GM23338 (cell line): Measurements from ENCODE around the gene NR2E3. TPM values are rescaled to one million over a fixed set of nuclear protein-coding genes. Genes with fewer than 3 reads are reported as not detected.

Experiments
- ATAC-seq: fragments of 200-7000 bp; cut with Tn5 transposase; 3 replicates; pipeline ENCODE4 v1.9.1; 2020
- DNase-seq: peaks from one replicate; pipeline ENCODE4 v3.0.0-alpha.2; 2015; ENCODE audit warnings: low spot score
- H2AFZ ChIP-seq: fragments of 200-600 bp; sonication (generic); 2 replicates; pipeline ENCODE4 v1.8.0; 2016; ENCODE audit warnings: antibody characterized with exemption, mild to moderate bottlenecking, moderate library complexity
- H3F3A ChIP-seq: fragments of 200-600 bp; sonication (generic); replicated peaks from 2 replicates; pipeline ENCODE4 v1.8.0; 2017; ENCODE audit warnings: antibody characterized with exemption, mixed run types, low read depth
- H3K27ac ChIP-seq: fragments of 200-600 bp; sonication (generic); 2 replicates; pipeline ENCODE4 v1.6.1; 2016; ENCODE audit warnings: low read depth
- H3K27me3 ChIP-seq: fragments of 200-600 bp; sonication (generic); 2 replicates; pipeline ENCODE4 v1.8.0; 2016; ENCODE audit warnings: mild to moderate bottlenecking, mixed run types, moderate library complexity; ENCODE audit not compliant: insufficient read depth
- H3K36me3 ChIP-seq: fragments of 200-600 bp; sonication (generic); 2 replicates; pipeline ENCODE4 v1.8.0; 2016; ENCODE audit warnings: mild to moderate bottlenecking; ENCODE audit not compliant: insufficient read depth
- H3K4me1 ChIP-seq: fragments of 200-600 bp; sonication (generic); 2 replicates; pipeline ENCODE4 v1.8.0; 2016; ENCODE audit warnings: mild to moderate bottlenecking, moderate library complexity; ENCODE audit not compliant: insufficient read depth
- H3K4me2 ChIP-seq: fragments of 200-600 bp; sonication (generic); 2 replicates; pipeline ENCODE4 v1.7.1; 2017; ENCODE audit warnings: mixed run types
- H3K4me3 ChIP-seq: fragments of 200-600 bp; sonication (generic); 2 replicates; pipeline ENCODE4 v1.6.1; 2016; ENCODE audit warnings: mixed run types
- H3K79me2 ChIP-seq: fragments of 200-600 bp; sonication (generic); replicated peaks from 2 replicates; pipeline ENCODE4 v1.8.0; 2017; ENCODE audit warnings: mild to moderate bottlenecking; ENCODE audit not compliant: insufficient read depth
- H3K9me2 ChIP-seq: fragments of 200-600 bp; sonication (generic); 2 replicates; pipeline ENCODE4 v1.8.0; 2017; ENCODE audit not compliant: insufficient read depth
- H4K20me1 ChIP-seq: fragments of 200-600 bp; sonication (generic); replicated peaks from 2 replicates; pipeline ENCODE4 v1.8.0; 2017; ENCODE audit warnings: mild to moderate bottlenecking; ENCODE audit not compliant: insufficient read depth
- H3K27ac Mint-ChIP-seq: 2 replicates; pipeline ENCODE4 v1.8.0; 2020; ENCODE audit warnings: inconsistent platforms, mild to moderate bottlenecking, moderate library complexity, mixed read lengths
- H3K27me3 Mint-ChIP-seq: 3 replicates; pipeline ENCODE4 v1.8.0; 2022; ENCODE audit warnings: low read depth, mild to moderate bottlenecking, moderate library complexity, mixed read lengths, inconsistent platforms; ENCODE audit not compliant: insufficient read depth, poor library complexity
- H3K36me3 Mint-ChIP-seq: 3 replicates; pipeline ENCODE4 v1.8.0; 2021; ENCODE audit warnings: low read depth, mild to moderate bottlenecking, inconsistent platforms, moderate library complexity, mixed read lengths
- H3K4me1 Mint-ChIP-seq: 3 replicates; pipeline ENCODE4 v1.8.0; 2020; ENCODE audit warnings: mild to moderate bottlenecking, inconsistent platforms, mixed read lengths
- H3K4me3 Mint-ChIP-seq: 3 replicates; pipeline ENCODE4 v1.8.0; 2021; ENCODE audit warnings: moderate library complexity, mild to moderate bottlenecking, inconsistent platforms, mixed read lengths
- H3K9me3 Mint-ChIP-seq: 3 replicates; pipeline ENCODE4 v1.8.0; 2020; ENCODE audit warnings: moderate library complexity, mild to moderate bottlenecking, inconsistent platforms, mixed read lengths
- CREB1 ChIP-seq: fragments of 250-450 bp; sonication (Bioruptor Pico); IDR thresholded peaks from 2 replicates; pipeline ENCODE4 v1.5.0; 2020; ENCODE audit warnings: low read depth, mild to moderate bottlenecking, moderate library complexity
- EZH2 ChIP-seq: fragments of 200-600 bp; sonication (generic); IDR thresholded peaks from one replicate; pipeline ENCODE4 v1.8.0; 2017; ENCODE audit warnings: antibody characterized with exemption, mild to moderate bottlenecking, low read depth; ENCODE audit not compliant: unreplicated experiment
- EZH2phosphoT487 ChIP-seq: fragments of 200-600 bp; sonication (generic); IDR thresholded peaks from one replicate; pipeline ENCODE4 v1.8.1; 2018; ENCODE audit warnings: antibody characterized with exemption; ENCODE audit not compliant: unreplicated experiment
- JUNB ChIP-seq: IDR thresholded peaks from one replicate; pipeline ENCODE4 v1.6.1; 2016; ENCODE audit warnings: antibody characterized with exemption; ENCODE audit not compliant: unreplicated experiment
- NANOG ChIP-seq: IDR thresholded peaks from 2 replicates; pipeline ENCODE4 v1.6.1; 2016; ENCODE audit warnings: antibody characterized with exemption, borderline replicate concordance
- POLR2AphosphoS5 ChIP-seq: IDR thresholded peaks from 2 replicates; pipeline ENCODE4 v1.6.1; 2016; ENCODE audit warnings: antibody characterized with exemption, low read depth
- STAT1 ChIP-seq: IDR thresholded peaks from one replicate; pipeline ENCODE4 v1.6.1; 2016; ENCODE audit warnings: antibody characterized with exemption; ENCODE audit not compliant: unreplicated experiment
- ZNF462 ChIP-seq: fragments of 250-450 bp; sonication (Bioruptor Pico); IDR thresholded peaks from 2 replicates; pipeline ENCODE4 v1.5.0; 2020; ENCODE audit warnings: mild to moderate bottlenecking, moderate library complexity
- polyA plus RNA-seq: library from polyadenylated mRNA; unstranded; fragments of >200 nt; fragmentation: Nextera tagmentation; extraction: Ambion mirVana; gene quantifications from 2 replicates; pipeline ENCODE4 v1.2.1, GENCODE V29; 2016
- total RNA-seq: library from RNA; depleted of rRNA; stranded (reverse); fragments of >200 nt; shearing (Covaris generic); gene quantifications from 2 replicates; pipeline ENCODE4 v1.2.3, GENCODE V29; 2014
- TF ChIP-seq, protein P1 (sequence below): IDR thresholded peaks from 2 replicates; pipeline ENCODE4 v1.6.1; 2016; ENCODE audit warnings: antibody characterized with exemption
- TF ChIP-seq, protein P2 (sequence below), 2 experiments: fragments of 200-600 bp in 1 of 2; sonication (generic) in 1 of 2; conservative IDR thresholded peaks; 2 replicates each; pipeline versions ENCODE4 v1.5.1 to v1.6.1; 2016 to 2017; ENCODE audit warnings: antibody characterized with exemption in 2 of 2, low read depth in 2 of 2, mild to moderate bottlenecking in 2 of 2, moderate library complexity in 1 of 2

The NR2E3 gene
- total and polyA plus RNA-seq, 2 experiments from 2014 or later: 1.3 to 1.4 TPM

DNA sequence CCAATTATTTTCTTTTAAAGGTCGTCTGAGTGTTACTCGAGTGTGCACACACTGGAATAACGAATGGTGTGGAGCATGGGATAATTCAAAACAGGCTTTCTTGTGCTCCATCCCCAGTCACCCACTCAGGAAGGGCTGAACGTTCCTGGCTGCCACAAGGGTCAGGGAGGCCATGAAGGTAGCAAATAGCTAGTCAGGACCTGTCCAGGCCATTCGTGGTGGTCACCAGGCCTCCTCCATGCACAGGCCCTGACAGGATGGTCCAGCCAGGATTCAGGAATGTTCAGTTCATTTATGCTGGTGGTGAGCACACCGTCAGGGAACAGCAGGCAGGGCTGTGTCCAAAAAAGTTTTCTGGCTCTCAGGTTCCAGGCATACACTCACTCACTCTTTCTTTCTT is 11.7 kb upstream of the NR2E3 start:
- Mint-ChIP-seq H3K9me3 (peaks cover 7% of the 10 kb centered on the region; the same call in 2 of the 3 replicates), H3K4me1 (peaks cover 7% of the 10 kb centered on the region; the same call in 2 of the 3 replicates), H3K36me3 (peaks cover 2% of the 10 kb centered on the region; the same call in 1 of the 3 replicates), H3K27ac (no peak overlapping the region), H3K4me3 (no peak overlapping the region), H3K27me3 (peaks cover 10% of the 10 kb centered on the region)
- Histone ChIP-seq H2AFZ (no peak overlapping the region), H3K36me3 (no peaks in the 10 kb centered on the region), H4K20me1 (no peaks in the 10 kb centered on the region), H3K4me3 (no peak overlapping the region), H3F3A (no peaks in the 10 kb centered on the region), H3K27me3 (no peaks in the 10 kb centered on the region), H3K27ac (no peak overlapping the region), H3K4me2 (no peak overlapping the region), H3K79me2 (no peaks in the 10 kb centered on the region), H3K9me2 (no peaks in the 10 kb centered on the region), H3K4me1 (0 out of 2 replicates have a peak, but pooled peaks cover 2% of the 10 kb centered on the region)
- ATAC-seq (no peak), DNase-seq (no peak)
- TF ChIP-seq STAT1 (no peak), JUNB (no peak), NANOG (no peak), CREB1 (CRISPR knock-in tag) (no peak), ZNF462 (CRISPR knock-in tag) (no peak), POLR2AphosphoS5 (no peak), EZH2 (no peak), EZH2phosphoT487 (no peak)
- TF ChIP-seq, protein P1, sequence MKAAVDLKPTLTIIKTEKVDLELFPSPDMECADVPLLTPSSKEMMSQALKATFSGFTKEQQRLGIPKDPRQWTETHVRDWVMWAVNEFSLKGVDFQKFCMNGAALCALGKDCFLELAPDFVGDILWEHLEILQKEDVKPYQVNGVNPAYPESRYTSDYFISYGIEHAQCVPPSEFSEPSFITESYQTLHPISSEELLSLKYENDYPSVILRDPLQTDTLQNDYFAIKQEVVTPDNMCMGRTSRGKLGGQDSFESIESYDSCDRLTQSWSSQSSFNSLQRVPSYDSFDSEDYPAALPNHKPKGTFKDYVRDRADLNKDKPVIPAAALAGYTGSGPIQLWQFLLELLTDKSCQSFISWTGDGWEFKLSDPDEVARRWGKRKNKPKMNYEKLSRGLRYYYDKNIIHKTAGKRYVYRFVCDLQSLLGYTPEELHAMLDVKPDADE: no peak
- TF ChIP-seq, protein P2, sequence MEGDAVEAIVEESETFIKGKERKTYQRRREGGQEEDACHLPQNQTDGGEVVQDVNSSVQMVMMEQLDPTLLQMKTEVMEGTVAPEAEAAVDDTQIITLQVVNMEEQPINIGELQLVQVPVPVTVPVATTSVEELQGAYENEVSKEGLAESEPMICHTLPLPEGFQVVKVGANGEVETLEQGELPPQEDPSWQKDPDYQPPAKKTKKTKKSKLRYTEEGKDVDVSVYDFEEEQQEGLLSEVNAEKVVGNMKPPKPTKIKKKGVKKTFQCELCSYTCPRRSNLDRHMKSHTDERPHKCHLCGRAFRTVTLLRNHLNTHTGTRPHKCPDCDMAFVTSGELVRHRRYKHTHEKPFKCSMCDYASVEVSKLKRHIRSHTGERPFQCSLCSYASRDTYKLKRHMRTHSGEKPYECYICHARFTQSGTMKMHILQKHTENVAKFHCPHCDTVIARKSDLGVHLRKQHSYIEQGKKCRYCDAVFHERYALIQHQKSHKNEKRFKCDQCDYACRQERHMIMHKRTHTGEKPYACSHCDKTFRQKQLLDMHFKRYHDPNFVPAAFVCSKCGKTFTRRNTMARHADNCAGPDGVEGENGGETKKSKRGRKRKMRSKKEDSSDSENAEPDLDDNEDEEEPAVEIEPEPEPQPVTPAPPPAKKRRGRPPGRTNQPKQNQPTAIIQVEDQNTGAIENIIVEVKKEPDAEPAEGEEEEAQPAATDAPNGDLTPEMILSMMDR (conservative IDR thresholded peaks at IDR 0.05; ENCODE audit: low read depth in 2 of 2): no peak
